A549 (cell line): Measurements from ENCODE around the gene UBAP1L. TPM values are rescaled to one million over a fixed set of nuclear protein-coding genes. Genes with fewer than 3 reads are reported as not detected.
"Not testable (repeated sequence)": the region's sequence is repeated elsewhere in the genome, so short reads cannot be mapped to it uniquely, and the experiment has no call there.

Source experiments
- ATAC-seq, 2 experiments: fragments of 200-7000 bp in 1 of 2; fragments of >200 bp in 1 of 2; cut with Nextera tagmentation in 1 of 2; cut with Tn5 transposase in 1 of 2; 3 replicates each; pipeline versions ENCODE4 v1.8.0 to v1.9.1; 2018 to 2020; ENCODE audit warnings: mild to moderate bottlenecking in 1 of 2, moderate library complexity in 1 of 2
- CTCF ChIA-PET: fragments of 300-600 bp; sonication (Branson Sonifier 250); formaldehyde crosslinking; extraction: SDS; loops from one replicate; lab custom pipeline; 2021; ENCODE audit warnings: antibody characterized with exemption, inconsistent platforms; lab: Yijun Ruan, JAX
- POLR2A ChIA-PET: fragments of 350-600 bp; formaldehyde crosslinking; extraction: SDS; loops from one replicate; lab custom pipeline; 2021; ENCODE audit warnings: antibody characterized with exemption, inconsistent platforms; lab: Yijun Ruan, JAX
- DNase-seq, 2 experiments: peaks; one replicate each; pipeline versions ENCODE4 v3.0.0 to v3.0.0-alpha.2; 2011 to 2016; ENCODE audit warnings: low read depth in 1 of 2, low spot score in 1 of 2
- FAIRE-seq: peaks from 2 replicates; lab custom pipeline; 2011; peaks lifted over from hg19 to GRCh38; lab: Jason Lieb, UNC
- H3K27ac ChIP-seq, 2 experiments: fragments of >200 bp; sonication (Bioruptor Twin); formaldehyde crosslinking; 3 replicates each; pipeline ENCODE4 v1.5.1; 2016 to 2017
- H3K4me1 ChIP-seq: fragments of >200 bp; sonication (Bioruptor Twin); formaldehyde crosslinking; 3 replicates; pipeline ENCODE4 v1.6.1; 2016
- H3K4me2 ChIP-seq: fragments of >200 bp; sonication (Bioruptor Twin); formaldehyde crosslinking; 3 replicates; pipeline ENCODE4 v1.6.1; 2016
- H3K4me3 ChIP-seq: fragments of >200 bp; sonication (Bioruptor Twin); formaldehyde crosslinking; 3 replicates; pipeline ENCODE4 v1.5.1; 2016
- H3K9me3 ChIP-seq: fragments of >200 bp; sonication (Bioruptor Twin); formaldehyde crosslinking; 3 replicates; pipeline ENCODE4 v1.6.1; 2016
- CEBPB ChIP-seq, 2 experiments: fragments of >200 bp in 1 of 2; sonication (Bioruptor Twin) in 1 of 2; formaldehyde crosslinking in 1 of 2; IDR thresholded peaks; 2 replicates each; pipeline ENCODE4 v1.6.1; 2012 to 2016
- CHD2 ChIP-seq: fragments of 150-350 bp; IDR thresholded peaks from 2 replicates; pipeline ENCODE4 v1.6.1; 2014; ENCODE audit warnings: low read length; ENCODE audit not compliant: partially characterized antibody
- CHD4 ChIP-seq: fragments of 200-600 bp; sonication (generic); IDR thresholded peaks from 2 replicates; pipeline ENCODE4 v1.6.1; 2016; ENCODE audit warnings: antibody characterized with exemption, mild to moderate bottlenecking, borderline replicate concordance
- CTCF ChIP-seq: fragments of >200 bp; sonication (Bioruptor Twin); formaldehyde crosslinking; IDR thresholded peaks from 3 replicates; pipeline ENCODE4 v1.5.1; 2016
- ESRRA ChIP-seq: fragments of 150-350 bp; IDR thresholded peaks from 2 replicates; pipeline ENCODE4 v1.6.1; 2014; ENCODE audit warnings: mild to moderate bottlenecking, low read length, borderline replicate concordance
- FOSB ChIP-seq: fragments of 250-450 bp; sonication (Bioruptor Pico); IDR thresholded peaks from 2 replicates; pipeline ENCODE4 v1.5.0; 2020; ENCODE audit warnings: mild to moderate bottlenecking, moderate library complexity
- FOSL2 ChIP-seq, 2 experiments: fragments of 450-650 bp in 1 of 2; fragments of >200 bp in 1 of 2; sonication (Bioruptor Twin) in 1 of 2; formaldehyde crosslinking; IDR thresholded peaks; 2 replicates each; pipeline versions ENCODE4 v1.5.0 to v1.6.1; 2016 to 2020; ENCODE audit warnings: mild to moderate bottlenecking in 1 of 2, moderate library complexity in 1 of 2
- FOXS1 ChIP-seq: fragments of 250-450 bp; sonication (Bioruptor Pico); IDR thresholded peaks from 2 replicates; pipeline ENCODE4 v1.5.0; 2020; ENCODE audit warnings: mild to moderate bottlenecking, moderate library complexity
- MAFK ChIP-seq: fragments of 450-650 bp; IDR thresholded peaks from 2 replicates; pipeline ENCODE4 v1.6.1; 2014; ENCODE audit not compliant: partially characterized antibody
- RAD21 ChIP-seq, 2 experiments: fragments of >200 bp in 1 of 2; sonication (Bioruptor Twin) in 1 of 2; formaldehyde crosslinking in 1 of 2; IDR thresholded peaks in 1 of 2; conservative IDR thresholded peaks in 1 of 2; 2 replicates in 1 of 2; 3 replicates in 1 of 2; pipeline ENCODE4 v1.6.1; 2012 to 2018; ENCODE audit warnings: inconsistent platforms in 1 of 2
- SMC3 ChIP-seq: fragments of >200 bp; sonication (Bioruptor Twin); formaldehyde crosslinking; IDR thresholded peaks from 3 replicates; pipeline ENCODE4 v1.6.1; 2018; ENCODE audit warnings: inconsistent platforms
- TFCP2L1 ChIP-seq: fragments of 250-450 bp; sonication (Bioruptor Pico); IDR thresholded peaks from 2 replicates; pipeline ENCODE4 v1.5.0; 2021; ENCODE audit warnings: mild to moderate bottlenecking
- WGBS: methylation state at CpG from one replicate; pipeline ENCODE4 v1.1.6; 2017; ENCODE audit errors: missing lambda C conversion rate; 5-methylcytosine and 5-hydroxymethylcytosine counted together
- polyA plus RNA-seq, 4 experiments: library from polyadenylated mRNA; depleted of rRNA in 3 of 4; stranded (reverse); fragments of >200 nt; fragmentation: RNase III in 1 of 4; extraction: RNeasy Plus Mini Kit Qiagen cat#74134 plus additional on column Dnase treatment in 1 of 4; gene quantifications; 2 replicates in 3 of 4; 3 replicates in 1 of 4; pipeline ENCODE4 v1.2.3, GENCODE V29; 2011 to 2017
- TF ChIP-seq, protein P1 (sequence below): IDR thresholded peaks from 2 replicates; pipeline ENCODE4 v1.6.1; 2012
- TF ChIP-seq, protein P2 (sequence below): IDR thresholded peaks from 2 replicates; pipeline ENCODE4 v1.6.1; 2012; ENCODE audit warnings: low read depth, borderline replicate concordance

Gene UBAP1L
- polyA plus RNA-seq, 2 of the 4 experiments (the other 2 are of a cell fraction) = 0.84 to 0.87 TPM

- H3K9me3 ChIP-seq = no peaks in the 10 kb centered on the region
- H3K4me1 ChIP-seq = no peaks in the 10 kb centered on the region
- POLR2A ChIA-PET = no interaction called here
- FAIRE-seq = no peak
- no peak overlapping the region for H3K4me3 ChIP-seq
- H3K4me2 ChIP-seq = no peak overlapping the region
- TF ChIP-seq FOSB (CRISPR knock-in tag) = no peak
- TF ChIP-seq, all 56 proteins: peak for 0
- CTCF ChIA-PET = interaction anchor here (1.0 to 5.7 kb wide), 12 partner anchors 8 to 69 kb away, joined by 3 to 52 read pairs (median 14); partner anchors contain the start of genes KBTBD13 and UBAP1L
- 94% methylated on average over 3 of the region's 3 CpGs for WGBS
- no peak for ATAC-seq
- DNase-seq = no peak
- H3K27ac ChIP-seq = no peak overlapping the region
Measured at GRCh38 chr15:65102912-65103311, 12.1 kb downstream of the UBAP1L start.

DNA sequence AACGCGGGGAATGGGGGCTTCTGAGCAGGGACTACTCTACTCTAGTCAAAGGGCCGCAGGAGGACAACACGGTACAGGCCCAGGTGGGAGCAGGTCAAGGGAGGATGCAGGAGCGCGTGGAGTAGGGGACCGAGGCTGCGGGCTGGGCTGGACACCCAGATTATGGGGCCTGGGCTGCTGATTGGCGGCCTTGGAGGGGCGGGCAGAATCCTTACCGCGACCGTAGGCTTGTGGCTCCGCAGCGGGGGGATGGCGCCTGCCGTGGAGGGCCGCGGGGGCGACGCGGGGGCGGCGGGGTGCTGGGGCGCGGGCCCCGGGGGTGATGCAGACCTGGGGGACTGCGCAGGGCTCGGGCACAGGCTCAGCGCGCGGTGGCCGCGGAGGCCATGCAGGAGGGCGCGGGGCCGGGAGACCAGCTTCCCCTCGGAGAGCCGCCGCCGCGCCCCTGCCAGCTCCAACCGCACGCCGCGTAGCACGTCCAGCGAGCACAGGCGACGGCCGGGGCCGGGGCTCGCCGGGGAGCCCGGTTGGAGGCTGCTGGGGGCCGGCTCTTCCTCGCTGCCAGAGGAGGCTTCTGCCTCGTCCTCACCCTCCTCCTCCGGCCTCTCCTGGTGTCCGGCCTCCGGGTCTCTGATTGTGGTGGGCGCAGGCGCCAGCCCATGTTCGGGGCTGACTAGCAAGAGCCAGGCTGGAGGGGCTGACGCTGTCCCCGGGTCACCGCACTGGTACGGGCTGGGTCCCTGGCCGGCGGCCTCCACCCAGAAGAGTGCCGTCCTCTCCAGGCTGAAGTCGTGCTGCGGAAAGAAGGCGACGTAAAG is 12.9 kb downstream of the UBAP1L start:
- TF ChIP-seq CEBPB (IDR thresholded peaks at IDR 0.05) (no peak), TFCP2L1 (CRISPR knock-in tag) (no peak), CHD4 (no peak)
- ATAC-seq (peak; percentile 11 to 60; a peak in 3 of 6 replicates), FAIRE-seq (no peak), DNase-seq (no peak)
- ChIA-PET CTCF (interaction anchor here (0.6 to 5.7 kb wide), 23 partner anchors 9 to 169 kb away, joined by 3 to 52 read pairs (median 10); partner anchors contain the start of genes KBTBD13, SLC51B and UBAP1L), POLR2A (no interaction called here)
- Histone ChIP-seq H3K4me3 (no peak overlapping the region), H3K27ac (no peak overlapping the region), H3K9me3 (no peaks in the 10 kb centered on the region), H3K4me1 (no peaks in the 10 kb centered on the region), H3K4me2 (no peak overlapping the region)
- 85% methylated on average over 69 of the region's 75 CpGs for WGBS

GRCh38 chr15:65101411-65101890 is 13.5 kb downstream of the UBAP1L start:
- ATAC-seq (peak; percentile 49 to 84; a peak in 3 of 6 replicates), FAIRE-seq (no peak)
- no peak overlapping the region for H3K27ac ChIP-seq
- no peak overlapping the region for H3K4me2 ChIP-seq
- POLR2A ChIA-PET = no interaction called here
- peak; percentile 73 to 78 for TF ChIP-seq RAD21 (conservative IDR thresholded peaks at IDR 0.05 in 1 of 2, IDR thresholded peaks at IDR 0.05 in 1 of 2)
- no peak for TF ChIP-seq ESRRA
- peak; percentile 79 for TF ChIP-seq CTCF
- TF ChIP-seq FOXS1 = no peak
- TF ChIP-seq TFCP2L1 (CRISPR knock-in tag) = no peak
- peak; percentile 60; the same call in 2 of the 3 replicates for TF ChIP-seq SMC3
- TF ChIP-seq, all 56 proteins: peak for 3
- DNase-seq = peak; percentile 65 to 68
- WGBS = 47% methylated on average over 9 of the region's 9 CpGs
- H3K9me3 ChIP-seq = no peaks in the 10 kb centered on the region
- H3K4me3 ChIP-seq = no peak overlapping the region
- no peaks in the 10 kb centered on the region for H3K4me1 ChIP-seq
- CTCF ChIA-PET = interaction anchor here (0.6 to 5.7 kb wide), 26 partner anchors 8 to 191 kb away, joined by 3 to 52 read pairs (median 8); partner anchors contain the start of genes KBTBD13, SLC51B and UBAP1L

DNA sequence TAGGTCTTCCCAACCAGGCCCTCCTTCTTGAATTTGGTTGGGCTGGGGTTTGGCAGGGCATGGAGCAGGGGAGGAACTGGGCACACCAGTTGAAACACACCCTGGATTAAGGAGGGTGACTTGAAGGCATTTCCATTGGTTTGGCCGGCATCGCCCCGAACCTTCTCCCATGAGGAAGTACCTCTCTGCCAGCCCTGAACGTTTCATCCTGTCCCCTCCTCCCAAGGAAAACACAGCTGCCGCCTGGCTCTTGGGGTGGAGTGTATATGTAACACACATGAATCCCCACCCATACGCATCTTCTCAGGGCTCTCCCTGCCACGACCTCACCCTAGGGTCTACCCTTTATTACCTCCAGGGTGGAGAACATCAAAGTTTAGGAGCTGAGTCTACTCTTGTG is 14.6 kb downstream of the UBAP1L start:
- no peak for FAIRE-seq

DNA sequence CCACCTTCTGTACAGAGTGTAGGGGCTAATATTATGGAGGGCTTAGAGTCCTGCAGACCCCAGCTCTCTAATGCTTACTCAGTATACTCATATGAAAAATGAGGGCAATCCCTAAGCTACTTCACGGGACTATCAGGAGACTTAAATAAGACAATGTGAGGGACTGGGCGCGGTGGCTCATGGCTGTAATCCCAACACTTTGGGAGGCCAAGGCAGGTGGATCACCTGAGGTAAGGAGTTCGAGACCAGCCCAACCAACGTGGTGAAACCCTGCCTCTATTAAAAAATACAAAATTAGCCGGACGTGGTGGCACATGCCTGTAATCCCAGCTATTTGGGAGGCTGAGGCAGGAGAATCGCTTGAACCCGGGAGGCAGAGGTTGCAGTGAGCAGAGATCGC is 15.2 kb downstream of the UBAP1L start:
- WGBS = 90% methylated on average over 10 of the region's 10 CpGs
- H3K4me3 ChIP-seq, H3K4me2 ChIP-seq, DNase-seq, H3K4me1 ChIP-seq, H3K9me3 ChIP-seq, H3K27ac ChIP-seq, POLR2A ChIA-PET, ATAC-seq, FAIRE-seq: not testable (repeated sequence)
- CTCF ChIA-PET = interaction anchor here (1.4 to 5.7 kb wide), 5 partner anchors 13 to 66 kb away, joined by 6 to 52 read pairs (median 25); partner anchors contain the start of gene KBTBD13

More for the DNA sequence above, 14.6 kb downstream of the UBAP1L start:
- no peak overlapping the region for H3K4me2 ChIP-seq
- CTCF ChIA-PET = interaction anchor here (1.4 to 5.7 kb wide), 11 partner anchors 10 to 170 kb away, joined by 3 to 52 read pairs (median 23); partner anchors contain the start of genes KBTBD13, SLC51B and UBAP1L
- no peaks in the 10 kb centered on the region for H3K9me3 ChIP-seq
- DNase-seq = no peak
- no peaks in the 10 kb centered on the region for H3K4me1 ChIP-seq
- no peak for TF ChIP-seq FOSB (CRISPR knock-in tag)
- no peak for TF ChIP-seq CHD4
- TF ChIP-seq, protein P1, sequence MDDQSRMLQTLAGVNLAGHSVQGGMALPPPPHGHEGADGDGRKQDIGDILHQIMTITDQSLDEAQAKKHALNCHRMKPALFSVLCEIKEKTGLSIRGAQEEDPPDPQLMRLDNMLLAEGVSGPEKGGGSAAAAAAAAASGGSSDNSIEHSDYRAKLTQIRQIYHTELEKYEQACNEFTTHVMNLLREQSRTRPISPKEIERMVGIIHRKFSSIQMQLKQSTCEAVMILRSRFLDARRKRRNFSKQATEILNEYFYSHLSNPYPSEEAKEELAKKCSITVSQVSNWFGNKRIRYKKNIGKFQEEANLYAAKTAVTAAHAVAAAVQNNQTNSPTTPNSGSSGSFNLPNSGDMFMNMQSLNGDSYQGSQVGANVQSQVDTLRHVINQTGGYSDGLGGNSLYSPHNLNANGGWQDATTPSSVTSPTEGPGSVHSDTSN = no peak
- TF ChIP-seq FOSL2 (IDR thresholded peaks at IDR 0.05) = no peak
- TF ChIP-seq FOSL2 (CRISPR knock-in tag; IDR thresholded peaks at IDR 0.05) = no peak
- TF ChIP-seq CHD2 = no peak
- TF ChIP-seq, protein P2, sequence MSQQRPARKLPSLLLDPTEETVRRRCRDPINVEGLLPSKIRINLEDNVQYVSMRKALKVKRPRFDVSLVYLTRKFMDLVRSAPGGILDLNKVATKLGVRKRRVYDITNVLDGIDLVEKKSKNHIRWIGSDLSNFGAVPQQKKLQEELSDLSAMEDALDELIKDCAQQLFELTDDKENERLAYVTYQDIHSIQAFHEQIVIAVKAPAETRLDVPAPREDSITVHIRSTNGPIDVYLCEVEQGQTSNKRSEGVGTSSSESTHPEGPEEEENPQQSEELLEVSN = no peak
- no peak for TF ChIP-seq MAFK
- TF ChIP-seq, all 56 proteins: peak for 0
- ATAC-seq = no peak
- POLR2A ChIA-PET = no interaction called here
- H3K4me3 ChIP-seq = no peak overlapping the region
- H3K27ac ChIP-seq = no peak overlapping the region
- 89% methylated on average over 7 of the region's 7 CpGs for WGBS
